Small intestine (tissue), 7 donors: Measurements from ENCODE around the gene PLXNA4. TPM values are rescaled to one million over a fixed set of nuclear protein-coding genes. Genes with fewer than 3 reads are reported as not detected.

Experiments
- DNase-seq, 2 donors: peaks; one replicate each; pipeline versions ENCODE4 v3.0.0 to v3.0.0-alpha.2; 2013
- FAIRE-seq: peaks from 2 replicates; lab custom pipeline; 2012; peaks lifted over from hg19 to GRCh38; lab: Jason Lieb, UNC
- H3K27ac ChIP-seq, 3 donors: one replicate each; pipeline ENCODE4 v1.5.1; 2013; ENCODE audit warnings: low read length in 2 of 3, mild to moderate bottlenecking in 2 of 3, control low read depth in 1 of 3, inconsistent platforms in 1 of 3, low read depth in 1 of 3, moderate library complexity in 1 of 3
- H3K27me3 ChIP-seq, 3 donors: one replicate each; pipeline ENCODE4 v1.6.1; 2013; ENCODE audit warnings: low read length in 3 of 3, inconsistent platforms in 1 of 3; ENCODE audit not compliant: control insufficient read depth in 3 of 3, insufficient read depth in 3 of 3
- H3K36me3 ChIP-seq, 3 donors: one replicate each; pipeline ENCODE4 v1.6.1; 2013; ENCODE audit warnings: low read length in 3 of 3, inconsistent platforms in 1 of 3, low read depth in 1 of 3, mild to moderate bottlenecking in 1 of 3, moderate library complexity in 1 of 3; ENCODE audit not compliant: control insufficient read depth in 3 of 3, insufficient read depth in 2 of 3
- H3K4me1 ChIP-seq, 3 donors: one replicate each; pipeline ENCODE4 v1.6.1; 2013; ENCODE audit warnings: low read length in 2 of 3, inconsistent platforms in 1 of 3, low read depth in 1 of 3, mild to moderate bottlenecking in 1 of 3, moderate library complexity in 1 of 3; ENCODE audit not compliant: control insufficient read depth in 3 of 3, insufficient read depth in 2 of 3
- H3K4me3 ChIP-seq, 3 donors: one replicate each; pipeline ENCODE4 v1.5.1; 2013; ENCODE audit warnings: low read length in 3 of 3, control low read depth in 1 of 3, inconsistent platforms in 1 of 3, low read depth in 1 of 3, mild to moderate bottlenecking in 1 of 3, moderate library complexity in 1 of 3
- H3K9me3 ChIP-seq, 2 donors: one replicate each; pipeline ENCODE4 v1.6.1; 2013; ENCODE audit warnings: low read depth in 1 of 2, low read length in 1 of 2; ENCODE audit not compliant: control insufficient read depth in 2 of 2, insufficient read depth in 1 of 2
- WGBS, 3 donors: extraction: QIAGEN DNeasy Blood & Tissue Kit; methylation state at CpG; one replicate each; pipeline ENCODE4 v1.1.7; 2013; 5-methylcytosine and 5-hydroxymethylcytosine counted together
- polyA plus RNA-seq, 4 donors: library from polyadenylated mRNA; stranded (reverse) in 3 of 4; unstranded in 1 of 4; fragments of 200-250 nt in 3 of 4; fragments of 120-200 nt in 1 of 4; gene quantifications; one replicate each; pipeline versions ENCODE4 v1.2.1 to v1.2.3, GENCODE V29; 2013
- donor health status: healthy with polysubstance abuse.
- donor health status: control.
- donor health status: control.
- donor health status: Bipolar disorder and iron deficiency.
- donor health status: healthy.

PLXNA4 gene
- polyA plus RNA-seq, 4 donors: under 0.01 to 3.9 (median 1.2) TPM; not detected in 1

GRCh38 chr7:132412435-132412834, 163.8 kb downstream of the PLXNA4 start:
- Histone ChIP-seq H3K9me3 (no peaks in the 10 kb centered on the region), H3K4me3 (no peak overlapping the region), H3K27ac (no peak overlapping the region), H3K4me1 (peaks cover 0 to 32% (median 2%) of the 10 kb centered on the region in 3 donors), H3K36me3 (no peaks in the 10 kb centered on the region), H3K27me3 (no peaks in the 10 kb centered on the region)
- FAIRE-seq (no peak), DNase-seq (no peak)
- WGBS, 3 donors: 62 to 70% (median 63%) methylated on average over 5 of the region's 5 CpGs

GRCh38 chr7:132410861-132411541, 165.3 kb downstream of the PLXNA4 start:
- no peak for FAIRE-seq
- no peak overlapping the region for H3K4me3 ChIP-seq
- H3K27me3 ChIP-seq: no peaks in the 10 kb centered on the region
- no peaks in the 10 kb centered on the region for H3K9me3 ChIP-seq
- H3K4me1 ChIP-seq: peaks cover 0 to 27% (median 2%) of the 10 kb centered on the region in 3 donors
- DNase-seq: no peak
- 75 to 84% (median 82%) methylated on average over 11 of the region's 11 CpGs for WGBS, 3 donors
- H3K27ac ChIP-seq: no peak overlapping the region
- no peaks in the 10 kb centered on the region for H3K36me3 ChIP-seq

DNA sequence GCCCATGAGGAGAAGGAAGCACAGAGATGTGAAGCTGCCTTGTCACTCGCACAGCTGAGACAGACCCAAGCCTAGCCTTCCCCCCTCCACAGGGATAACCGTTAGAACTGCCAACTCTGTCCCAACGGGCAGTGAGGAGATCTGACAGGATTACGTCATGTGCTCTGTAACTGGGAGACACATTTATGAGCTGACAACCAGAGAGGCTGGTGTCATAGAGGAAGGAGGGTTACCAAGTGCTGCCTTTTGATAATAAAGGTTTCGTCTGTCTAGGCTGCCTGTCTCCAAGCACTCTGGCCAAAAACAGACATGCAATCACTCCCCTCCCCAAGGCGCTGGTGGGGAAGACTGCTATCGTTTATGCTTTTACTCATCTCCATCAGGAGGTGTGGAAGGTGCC, 165.9 kb downstream of the PLXNA4 start:
- Histone ChIP-seq H3K4me3 (no peak overlapping the region), H3K27ac (no peak overlapping the region), H3K9me3 (no peaks in the 10 kb centered on the region), H3K4me1 (peaks cover 0 to 25% (median 2%) of the 10 kb centered on the region in 3 donors), H3K27me3 (no peaks in the 10 kb centered on the region), H3K36me3 (no peaks in the 10 kb centered on the region)
- WGBS, 3 donors: 36 to 55% (median 53%) methylated on average over 7 of the region's 7 CpGs
- no peak for FAIRE-seq
- peak in 1 of 2 donors; percentile 38 for DNase-seq

GRCh38 chr7:132407764-132408163, 168.5 kb downstream of the PLXNA4 start:
- Histone ChIP-seq H3K9me3 (no peaks in the 10 kb centered on the region), H3K27ac (peak overlapping the region in 1 of 3 donors; percentile 48), H3K27me3 (no peaks in the 10 kb centered on the region), H3K36me3 (no peaks in the 10 kb centered on the region), H3K4me1 (peaks cover 0 to 31% (median 2%) of the 10 kb centered on the region in 3 donors), H3K4me3 (no peak overlapping the region)
- WGBS, 3 donors: 55 to 68% (median 59%) methylated on average over 2 of the region's 2 CpGs
- DNase-seq: no peak
- FAIRE-seq: no peak

DNA sequence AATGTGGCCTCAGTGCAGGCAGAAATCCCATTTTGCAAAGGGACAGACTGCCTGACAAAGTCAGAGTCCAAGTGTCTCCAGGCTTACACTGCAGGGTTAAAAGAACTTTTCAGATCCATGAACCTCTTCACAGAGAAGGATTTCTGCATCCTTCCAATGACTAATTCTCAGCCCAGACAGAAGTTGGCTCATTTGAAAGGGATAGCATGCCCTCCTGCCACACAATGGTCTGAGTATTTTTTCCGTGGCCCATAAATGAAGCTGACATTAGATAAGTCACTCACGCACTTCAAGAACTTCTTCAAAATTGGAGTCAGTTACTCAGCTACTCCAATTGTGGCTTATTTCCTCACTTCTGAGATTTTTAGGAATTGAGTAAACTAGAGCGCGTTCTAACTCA, 170.2 kb downstream of the PLXNA4 start:
- Histone ChIP-seq H3K9me3 (no peaks in the 10 kb centered on the region), H3K27ac (no peak overlapping the region), H3K36me3 (no peaks in the 10 kb centered on the region), H3K27me3 (no peaks in the 10 kb centered on the region), H3K4me3 (no peak overlapping the region), H3K4me1 (peaks cover 2 to 47% (median 2%) of the 10 kb centered on the region in 3 donors)
- FAIRE-seq (no peak), DNase-seq (no peak)
- 93 to 94% (median 93%) methylated on average over 4 of the region's 4 CpGs for whole genome bisulfite sequencing, 3 donors

GRCh38 chr7:132404261-132404660, 172.0 kb downstream of the PLXNA4 start:
- FAIRE-seq (no peak), DNase-seq (no peak)
- H3K4me1 ChIP-seq: peaks cover 0 to 49% (median 3%) of the 10 kb centered on the region in 3 donors
- no peaks in the 10 kb centered on the region for H3K36me3 ChIP-seq
- no peaks in the 10 kb centered on the region for H3K27me3 ChIP-seq
- 75 to 89% (median 87%) methylated on average over 3 of the region's 3 CpGs for WGBS, 3 donors
- H3K4me3 ChIP-seq: no peak overlapping the region
- no peaks in the 10 kb centered on the region for H3K9me3 ChIP-seq
- H3K27ac ChIP-seq: no peak overlapping the region

DNA sequence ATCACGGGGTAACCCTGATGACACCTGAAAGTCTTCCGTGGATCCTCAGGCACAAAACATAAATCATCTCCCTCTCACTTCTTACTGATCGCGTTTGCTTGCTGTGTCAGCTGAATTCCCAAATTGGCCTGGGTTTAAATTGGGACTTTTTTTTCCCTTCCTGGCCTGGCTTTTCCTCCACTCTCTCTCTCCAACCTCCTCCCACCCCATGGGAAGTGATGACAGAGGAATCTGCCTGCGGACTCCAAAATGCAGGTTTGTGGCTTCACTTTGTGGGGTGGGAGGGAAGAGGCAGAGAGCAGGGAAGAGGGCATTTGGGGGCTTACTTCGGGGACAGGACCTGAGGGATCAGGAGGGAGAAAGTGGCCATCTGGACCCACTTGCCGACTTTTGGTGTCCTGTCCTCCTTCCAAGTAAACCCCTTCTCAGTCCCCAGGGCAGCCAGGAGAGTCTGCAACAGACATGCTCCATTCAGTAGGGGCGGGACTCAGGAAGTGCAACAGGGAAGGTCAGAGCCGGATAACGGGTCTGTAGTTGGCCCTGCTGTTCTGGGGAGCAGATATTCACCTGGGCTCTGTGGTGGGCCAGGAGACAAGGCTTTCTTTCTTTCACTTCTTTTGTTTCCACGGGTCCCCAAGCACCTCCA, 172.7 kb downstream of the PLXNA4 start:
- H3K9me3 ChIP-seq: no peaks in the 10 kb centered on the region
- FAIRE-seq: no peak
- no peaks in the 10 kb centered on the region for H3K36me3 ChIP-seq
- peaks cover 0 to 43% (median 3%) of the 10 kb centered on the region in 3 donors for H3K4me1 ChIP-seq
- 59 to 72% (median 70%) methylated on average over 11 of the region's 11 CpGs for WGBS, 3 donors
- DNase-seq: no peak
- H3K4me3 ChIP-seq: no peak overlapping the region
- no peak overlapping the region for H3K27ac ChIP-seq
- no peaks in the 10 kb centered on the region for H3K27me3 ChIP-seq

GRCh38 chr7:132402751-132403245, 173.5 kb downstream of the PLXNA4 start:
- Histone ChIP-seq H3K27ac (peak overlapping the region in 1 of 3 donors; percentile 13), H3K36me3 (no peaks in the 10 kb centered on the region), H3K9me3 (no peaks in the 10 kb centered on the region), H3K27me3 (peaks cover 0 to 3% (median 0%) of the 10 kb centered on the region in 3 donors), H3K4me3 (no peak overlapping the region), H3K4me1 (peaks cover 0 to 41% (median 3%) of the 10 kb centered on the region in 3 donors)
- DNase-seq (no peak), FAIRE-seq (no peak)
- 70 to 80% (median 78%) methylated on average over 8 of the region's 8 CpGs for WGBS, 3 donors
